ENCODE data around the gene CPA4.

CPA4 gene

DNA sequence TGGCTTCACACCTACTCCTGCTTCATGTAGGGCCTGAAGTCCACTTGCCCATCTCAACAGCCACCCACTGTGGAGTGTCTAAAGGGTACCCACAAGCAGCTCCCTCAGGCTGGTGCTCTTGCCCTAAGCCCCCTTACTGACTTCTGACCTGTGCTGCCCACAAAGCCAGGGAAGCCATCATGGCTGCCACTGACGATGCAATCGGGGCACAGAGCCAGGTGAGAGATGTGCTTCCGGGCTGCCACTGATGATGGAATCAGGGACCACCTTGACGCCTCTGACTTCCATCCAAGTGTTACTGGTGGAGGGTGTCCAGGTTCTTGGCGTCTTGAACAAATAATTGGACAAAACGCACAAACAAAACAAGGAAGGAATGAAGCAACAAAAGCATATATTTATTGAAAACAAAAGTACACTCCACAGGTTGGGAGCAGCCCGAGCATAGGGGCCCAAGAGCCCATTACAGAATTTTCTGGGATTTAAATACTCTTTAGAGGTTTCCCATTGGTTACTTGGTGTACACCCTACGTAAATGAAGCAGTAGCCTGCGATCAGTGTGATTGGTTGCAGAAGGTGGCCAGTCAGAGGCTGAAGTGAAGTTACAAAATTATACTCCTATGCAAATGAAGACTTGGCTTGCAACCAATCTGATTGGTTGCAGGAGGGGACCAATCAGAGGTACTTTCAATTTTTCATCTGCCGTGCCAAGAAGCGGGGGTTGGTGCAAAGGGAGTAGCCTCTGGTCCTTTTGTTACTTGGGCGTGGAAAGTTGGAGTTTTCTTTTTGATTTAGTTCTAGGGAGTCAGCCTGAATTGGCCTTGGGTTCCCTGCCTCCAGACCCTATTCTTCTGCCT lies 21.8 kb upstream of the CPA4 start:
- Histone ChIP-seq H3K9me3 (ENCODE audit: control insufficient read depth, insufficient read depth, low read length) (no peaks in the 10 kb centered on the region), H3K36me3 (ENCODE audit: control insufficient read depth, low read length) (no peaks in the 10 kb centered on the region), H3K9me2 (replicated peaks; ENCODE audit: control insufficient read depth, low read length) (no peaks in the 10 kb centered on the region), H3K4me2 (ENCODE audit: low read length) (no peak overlapping the region), H3K79me2 (ENCODE audit: control insufficient read depth, low read length) (no peaks in the 10 kb centered on the region), H3F3A (ENCODE audit: control insufficient read depth, insufficient read depth) (no peaks in the 10 kb centered on the region), H4K20me1 (ENCODE audit: control insufficient read depth, insufficient read depth, low read depth, low read length) (no peaks in the 10 kb centered on the region), H3K27me3 (ENCODE audit: control insufficient read depth, low read length) (peaks cover 21% of the 10 kb centered on the region; the same call in 1 of the 2 replicates), H3K4me1 (ENCODE audit: control insufficient read depth, low read length) (no peaks in the 10 kb centered on the region), H3K4me3 (ENCODE audit: low read length) (no peak overlapping the region), H3K27ac (ENCODE audit: low read depth, low read length) (no peak overlapping the region)
- no peak for TF ChIP-seq EZH2phosphoT487 (IDR thresholded peaks at IDR 0.05; ENCODE audit: borderline replicate concordance, low read length)
- TF ChIP-seq, protein P1, sequence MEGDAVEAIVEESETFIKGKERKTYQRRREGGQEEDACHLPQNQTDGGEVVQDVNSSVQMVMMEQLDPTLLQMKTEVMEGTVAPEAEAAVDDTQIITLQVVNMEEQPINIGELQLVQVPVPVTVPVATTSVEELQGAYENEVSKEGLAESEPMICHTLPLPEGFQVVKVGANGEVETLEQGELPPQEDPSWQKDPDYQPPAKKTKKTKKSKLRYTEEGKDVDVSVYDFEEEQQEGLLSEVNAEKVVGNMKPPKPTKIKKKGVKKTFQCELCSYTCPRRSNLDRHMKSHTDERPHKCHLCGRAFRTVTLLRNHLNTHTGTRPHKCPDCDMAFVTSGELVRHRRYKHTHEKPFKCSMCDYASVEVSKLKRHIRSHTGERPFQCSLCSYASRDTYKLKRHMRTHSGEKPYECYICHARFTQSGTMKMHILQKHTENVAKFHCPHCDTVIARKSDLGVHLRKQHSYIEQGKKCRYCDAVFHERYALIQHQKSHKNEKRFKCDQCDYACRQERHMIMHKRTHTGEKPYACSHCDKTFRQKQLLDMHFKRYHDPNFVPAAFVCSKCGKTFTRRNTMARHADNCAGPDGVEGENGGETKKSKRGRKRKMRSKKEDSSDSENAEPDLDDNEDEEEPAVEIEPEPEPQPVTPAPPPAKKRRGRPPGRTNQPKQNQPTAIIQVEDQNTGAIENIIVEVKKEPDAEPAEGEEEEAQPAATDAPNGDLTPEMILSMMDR (IDR thresholded peaks at IDR 0.05; ENCODE audit: low read depth, low read length, poor library complexity, severe bottlenecking) = no peak

- Histone ChIP-seq H3K79me2 (ENCODE audit: control insufficient read depth, low read length) (no peaks in the 10 kb centered on the region), H3K9me2 (replicated peaks; ENCODE audit: control insufficient read depth, low read length) (no peaks in the 10 kb centered on the region), H3K4me1 (ENCODE audit: control insufficient read depth, low read length) (no peaks in the 10 kb centered on the region), H3K4me3 (ENCODE audit: low read length) (no peak overlapping the region), H4K20me1 (ENCODE audit: control insufficient read depth, insufficient read depth, low read depth, low read length) (no peaks in the 10 kb centered on the region), H3K9me3 (ENCODE audit: control insufficient read depth, insufficient read depth, low read length) (no peaks in the 10 kb centered on the region), H3K36me3 (ENCODE audit: control insufficient read depth, low read length) (no peaks in the 10 kb centered on the region), H3K4me2 (ENCODE audit: low read length) (no peak overlapping the region), H3K27me3 (ENCODE audit: control insufficient read depth, low read length) (peaks cover 20% of the 10 kb centered on the region; the same call in 1 of the 2 replicates), H3F3A (ENCODE audit: control insufficient read depth, insufficient read depth) (no peaks in the 10 kb centered on the region), H3K27ac (ENCODE audit: low read depth, low read length) (no peak overlapping the region)
- TF ChIP-seq, protein P1 (IDR thresholded peaks at IDR 0.05; ENCODE audit: low read depth, low read length, poor library complexity, severe bottlenecking) = no peak
- TF ChIP-seq EZH2phosphoT487 (IDR thresholded peaks at IDR 0.05; ENCODE audit: borderline replicate concordance, low read length) = no peak
Observed at GRCh38 chr7:130272381-130273080, 20.4 kb upstream of the CPA4 start.

DNA sequence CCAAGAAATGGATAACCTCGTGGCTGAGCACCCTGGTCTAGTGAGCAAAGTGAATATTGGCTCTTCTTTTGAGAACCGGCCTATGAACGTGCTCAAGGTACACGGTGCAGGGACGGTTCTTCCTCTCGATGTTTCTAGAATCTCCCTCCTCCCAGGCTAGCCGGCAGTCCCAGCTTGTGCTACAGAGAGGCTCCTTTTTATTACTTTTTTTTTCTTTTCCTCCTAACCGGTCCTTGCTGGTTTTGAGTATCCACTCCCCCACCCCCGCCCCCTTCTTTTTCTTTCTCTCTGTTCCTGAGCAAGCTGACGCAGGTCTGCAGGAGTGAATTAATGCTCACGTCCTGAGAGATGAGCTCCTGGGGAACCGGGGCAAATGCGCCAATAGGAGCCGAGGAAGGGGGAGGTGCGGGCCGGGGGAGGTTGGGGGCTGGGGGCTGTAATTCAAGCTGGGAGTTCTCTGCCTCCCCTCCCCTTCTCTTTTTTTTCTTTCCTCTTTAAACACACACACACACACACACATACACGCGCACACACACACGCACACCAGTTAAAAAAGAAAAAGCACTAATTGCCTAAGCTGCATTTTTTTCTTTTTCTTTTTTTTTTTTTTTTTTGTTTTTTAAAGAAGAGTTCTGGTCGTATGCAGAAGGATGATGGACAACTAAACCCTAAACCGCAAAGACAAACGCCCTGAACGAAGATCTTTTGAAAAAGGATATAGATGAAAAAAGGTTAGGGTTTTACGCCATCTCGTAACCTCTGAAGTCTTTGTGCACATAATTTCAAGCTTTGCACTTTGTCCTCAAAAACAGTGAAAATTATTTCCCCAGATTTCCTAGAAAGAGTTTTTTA lies 19.7 kb upstream of the CPA4 start:
- H3K4me3 ChIP-seq (ENCODE audit: low read length) = no peak overlapping the region
- H3K36me3 ChIP-seq (ENCODE audit: control insufficient read depth, low read length) = no peaks in the 10 kb centered on the region
- H3K9me3 ChIP-seq (ENCODE audit: control insufficient read depth, insufficient read depth, low read length) = no peaks in the 10 kb centered on the region
- no peak overlapping the region for H3K4me2 ChIP-seq (ENCODE audit: low read length)
- no peaks in the 10 kb centered on the region for H4K20me1 ChIP-seq (ENCODE audit: control insufficient read depth, insufficient read depth, low read depth, low read length)
- no peaks in the 10 kb centered on the region for H3F3A ChIP-seq (ENCODE audit: control insufficient read depth, insufficient read depth)
- no peak overlapping the region for H3K27ac ChIP-seq (ENCODE audit: low read depth, low read length)
- peaks cover 21% of the 10 kb centered on the region; the same call in 1 of the 2 replicates for H3K27me3 ChIP-seq (ENCODE audit: control insufficient read depth, low read length)
- H3K9me2 ChIP-seq (replicated peaks; ENCODE audit: control insufficient read depth, low read length) = no peaks in the 10 kb centered on the region
- TF ChIP-seq, protein P1 (IDR thresholded peaks at IDR 0.05; ENCODE audit: low read depth, low read length, poor library complexity, severe bottlenecking) = no peak
- no peak for TF ChIP-seq EZH2phosphoT487 (IDR thresholded peaks at IDR 0.05; ENCODE audit: borderline replicate concordance, low read length)
- no peaks in the 10 kb centered on the region for H3K79me2 ChIP-seq (ENCODE audit: control insufficient read depth, low read length)
- no peaks in the 10 kb centered on the region for H3K4me1 ChIP-seq (ENCODE audit: control insufficient read depth, low read length)
